Measurements from ENCODE around the gene FAM227B.
"Not testable (repeated sequence)": the region's sequence is repeated elsewhere in the genome, so short reads cannot be mapped to it uniquely, and the experiment has no call there.

- TF ChIP-seq POLR2A (IDR thresholded peaks at IDR 0.05) = not testable (repeated sequence)
- TF ChIP-seq, protein P1, sequence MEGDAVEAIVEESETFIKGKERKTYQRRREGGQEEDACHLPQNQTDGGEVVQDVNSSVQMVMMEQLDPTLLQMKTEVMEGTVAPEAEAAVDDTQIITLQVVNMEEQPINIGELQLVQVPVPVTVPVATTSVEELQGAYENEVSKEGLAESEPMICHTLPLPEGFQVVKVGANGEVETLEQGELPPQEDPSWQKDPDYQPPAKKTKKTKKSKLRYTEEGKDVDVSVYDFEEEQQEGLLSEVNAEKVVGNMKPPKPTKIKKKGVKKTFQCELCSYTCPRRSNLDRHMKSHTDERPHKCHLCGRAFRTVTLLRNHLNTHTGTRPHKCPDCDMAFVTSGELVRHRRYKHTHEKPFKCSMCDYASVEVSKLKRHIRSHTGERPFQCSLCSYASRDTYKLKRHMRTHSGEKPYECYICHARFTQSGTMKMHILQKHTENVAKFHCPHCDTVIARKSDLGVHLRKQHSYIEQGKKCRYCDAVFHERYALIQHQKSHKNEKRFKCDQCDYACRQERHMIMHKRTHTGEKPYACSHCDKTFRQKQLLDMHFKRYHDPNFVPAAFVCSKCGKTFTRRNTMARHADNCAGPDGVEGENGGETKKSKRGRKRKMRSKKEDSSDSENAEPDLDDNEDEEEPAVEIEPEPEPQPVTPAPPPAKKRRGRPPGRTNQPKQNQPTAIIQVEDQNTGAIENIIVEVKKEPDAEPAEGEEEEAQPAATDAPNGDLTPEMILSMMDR (IDR thresholded peaks at IDR 0.05) = not testable (repeated sequence)
Measured at GRCh38 chr15:49485401-49485800, 135.2 kb downstream of the FAM227B start.

Data from vagina (tissue), 2 donors.